Fibroblast of mammary gland (primary cell): ENCODE results near the gene GSDMA.

ENCODE experiments used
- DNase-seq: peaks from one replicate; pipeline ENCODE4 v3.0.0-alpha.2; 2010; ENCODE audit warnings: low read depth
- H3K4me3 ChIP-seq: 2 replicates; pipeline ENCODE4 v1.5.1; 2011; ENCODE audit warnings: low read depth, mild to moderate bottlenecking, low read length, moderate library complexity; ENCODE audit not compliant: control insufficient read depth
- CTCF ChIP-seq: conservative IDR thresholded peaks from 2 replicates; pipeline ENCODE4 v1.5.1; 2011; ENCODE audit warnings: low read depth, low read length, inconsistent platforms; ENCODE audit not compliant: control insufficient read depth, insufficient read depth

GSDMA gene

GRCh38 chr17:39926135-39926587 lies 36.6 kb upstream of the GSDMA start:
- no peak for DNase-seq
- no peak for TF ChIP-seq CTCF
- H3K4me3 ChIP-seq, result peak overlapping the region; percentile 76

GRCh38 chr17:39926588-39927100 lies 36.2 kb upstream of the GSDMA start:
- no peak for TF ChIP-seq CTCF
- H3K4me3 ChIP-seq, result peak overlapping the region; percentile 76
- DNase-seq, result peak; percentile 23

- no peak for TF ChIP-seq CTCF
- peak; percentile 90 for DNase-seq
- peak within 1 kb of the TSS; percentile 76 for H3K4me3 ChIP-seq
These were observed 35.5 kb upstream of the GSDMA start, which contains the start of the genes LRRC3C and ORMDL3 for GRCh38 chr17:39927101-39927928. Gene LRRC3C (plus strand): TSS chr17:39927732. CDS start chr17:39941524, 13,792 bp downstream. Gene ORMDL3 (minus strand): TSS chr17:39927601. CDS start chr17:39924203, 3,398 bp downstream.

- TF ChIP-seq CTCF, result no peak
- DNase-seq, result no peak
- peak overlapping the region; percentile 32 for H3K4me3 ChIP-seq
These were observed 34.6 kb upstream of the GSDMA start for GRCh38 chr17:39927929-39928857.

- TF ChIP-seq CTCF, result no peak
- H3K4me3 ChIP-seq, result no peak overlapping the region
- peak; percentile 95 for DNase-seq
These were observed 33.8 kb upstream of the GSDMA start for GRCh38 chr17:39928858-39929645.
